Measurements from ENCODE around the gene KCNT1.

KCNT1 gene

DNA sequence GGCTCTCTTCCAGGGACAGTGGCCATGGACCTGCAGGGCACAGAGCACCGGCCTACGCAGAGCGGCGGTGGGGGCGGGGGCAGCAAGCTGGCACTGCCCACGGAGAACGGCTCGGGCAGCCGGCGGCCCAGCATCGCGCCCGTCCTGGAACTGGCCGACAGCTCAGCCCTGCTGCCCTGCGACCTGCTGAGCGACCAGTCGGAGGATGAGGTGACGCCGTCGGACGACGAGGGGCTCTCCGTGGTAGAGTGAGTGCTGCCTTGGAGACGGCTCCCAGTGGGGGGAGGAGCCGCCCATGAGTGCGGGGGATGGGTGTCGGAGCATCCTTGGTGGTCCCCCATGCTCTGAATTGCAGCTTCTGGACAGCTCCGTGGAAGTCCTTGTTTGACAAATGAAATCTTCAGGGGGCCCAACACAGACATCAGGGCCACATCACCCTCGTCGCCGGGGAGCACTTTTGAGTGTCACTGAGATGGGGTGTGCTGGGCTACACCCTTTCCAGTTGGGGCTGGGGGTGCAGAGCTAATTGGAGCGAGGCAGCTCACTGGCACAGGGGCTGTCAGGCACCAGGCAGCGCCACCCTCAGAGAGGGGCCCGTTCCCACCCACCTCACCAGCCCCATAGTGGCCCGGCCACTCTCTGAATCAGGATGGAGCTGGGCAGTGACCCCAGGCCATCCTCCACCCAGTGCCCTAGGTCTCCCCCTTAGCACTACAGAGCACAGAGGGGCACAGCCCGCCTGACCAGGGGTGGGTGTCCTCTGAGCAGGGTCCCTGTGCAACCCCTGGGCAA, 70.9 kb downstream of the KCNT1 start:
- no peak for DNase-seq (ENCODE audit: low read depth)
- TF ChIP-seq, protein P1, sequence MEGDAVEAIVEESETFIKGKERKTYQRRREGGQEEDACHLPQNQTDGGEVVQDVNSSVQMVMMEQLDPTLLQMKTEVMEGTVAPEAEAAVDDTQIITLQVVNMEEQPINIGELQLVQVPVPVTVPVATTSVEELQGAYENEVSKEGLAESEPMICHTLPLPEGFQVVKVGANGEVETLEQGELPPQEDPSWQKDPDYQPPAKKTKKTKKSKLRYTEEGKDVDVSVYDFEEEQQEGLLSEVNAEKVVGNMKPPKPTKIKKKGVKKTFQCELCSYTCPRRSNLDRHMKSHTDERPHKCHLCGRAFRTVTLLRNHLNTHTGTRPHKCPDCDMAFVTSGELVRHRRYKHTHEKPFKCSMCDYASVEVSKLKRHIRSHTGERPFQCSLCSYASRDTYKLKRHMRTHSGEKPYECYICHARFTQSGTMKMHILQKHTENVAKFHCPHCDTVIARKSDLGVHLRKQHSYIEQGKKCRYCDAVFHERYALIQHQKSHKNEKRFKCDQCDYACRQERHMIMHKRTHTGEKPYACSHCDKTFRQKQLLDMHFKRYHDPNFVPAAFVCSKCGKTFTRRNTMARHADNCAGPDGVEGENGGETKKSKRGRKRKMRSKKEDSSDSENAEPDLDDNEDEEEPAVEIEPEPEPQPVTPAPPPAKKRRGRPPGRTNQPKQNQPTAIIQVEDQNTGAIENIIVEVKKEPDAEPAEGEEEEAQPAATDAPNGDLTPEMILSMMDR (IDR thresholded peaks at IDR 0.05; ENCODE audit: low read length, missing control alignments) = no peak
- no peak overlapping the region for H3K4me3 ChIP-seq (replicated peaks; ENCODE audit: low read depth, low read length)

GRCh38 chr9:135773530-135774238, 71.7 kb downstream of the KCNT1 start:
- no peak for DNase-seq (ENCODE audit: low read depth)
- no peak overlapping the region for H3K4me3 ChIP-seq (replicated peaks; ENCODE audit: low read depth, low read length)
- TF ChIP-seq, protein P1 (IDR thresholded peaks at IDR 0.05; ENCODE audit: low read length, missing control alignments) = no peak

- DNase-seq (ENCODE audit: low read depth) = no peak
- TF ChIP-seq, protein P1 (IDR thresholded peaks at IDR 0.05; ENCODE audit: low read length, missing control alignments) = no peak
- no peak overlapping the region for H3K4me3 ChIP-seq (replicated peaks; ENCODE audit: low read depth, low read length)
Observed at GRCh38 chr9:135774239-135774747, 72.3 kb downstream of the KCNT1 start.

- no peak for DNase-seq (ENCODE audit: low read depth)
- H3K4me3 ChIP-seq (replicated peaks; ENCODE audit: low read depth, low read length) = no peak overlapping the region
- TF ChIP-seq, protein P1 (IDR thresholded peaks at IDR 0.05; ENCODE audit: low read length, missing control alignments) = no peak
Observed at GRCh38 chr9:135774794-135775525, 73.0 kb downstream of the KCNT1 start.

- DNase-seq (ENCODE audit: low read depth) = no peak
- TF ChIP-seq, protein P1 (IDR thresholded peaks at IDR 0.05; ENCODE audit: low read length, missing control alignments) = no peak
Observed at GRCh38 chr9:135775911-135776310, 73.9 kb downstream of the KCNT1 start.

DNA sequence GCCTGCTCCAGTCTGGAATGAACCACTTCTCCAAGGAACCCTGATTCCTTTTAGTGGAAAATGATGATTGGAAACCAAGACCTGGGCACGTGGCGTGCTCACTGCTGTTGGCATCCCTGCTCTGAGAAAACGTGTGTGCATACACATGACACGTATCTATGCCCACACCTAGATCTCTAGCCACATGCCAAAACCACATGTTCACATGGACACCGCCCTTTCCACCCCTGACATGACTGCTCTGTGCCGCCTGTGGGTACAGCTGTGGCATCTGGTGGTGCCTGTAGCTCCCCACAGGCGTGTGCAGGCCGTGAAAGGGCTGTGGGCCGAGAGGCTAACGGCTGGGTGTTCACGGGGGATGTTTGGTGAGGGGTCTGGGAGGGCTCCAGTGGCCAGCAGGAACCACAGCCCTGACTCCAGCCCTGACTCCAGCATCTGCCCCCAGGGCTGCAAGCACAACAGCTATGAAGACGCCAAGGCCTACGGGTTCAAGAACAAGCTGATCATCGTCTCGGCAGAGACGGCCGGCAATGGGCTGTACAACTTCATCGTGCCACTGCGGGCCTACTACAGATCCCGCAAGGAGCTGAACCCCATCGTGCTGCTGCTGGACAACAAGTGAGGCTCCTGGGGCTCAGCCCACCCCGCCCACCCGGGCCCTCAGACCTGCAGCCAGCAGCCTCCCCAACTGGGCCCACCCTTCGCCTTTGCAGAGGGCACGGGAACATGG, 75.1 kb downstream of the KCNT1 start:
- TF ChIP-seq, protein P1 (IDR thresholded peaks at IDR 0.05; ENCODE audit: low read length, missing control alignments) = no peak
- no peak overlapping the region for H3K4me3 ChIP-seq (replicated peaks; ENCODE audit: low read depth, low read length)
- DNase-seq (ENCODE audit: low read depth) = no peak

More at GRCh38 chr9:135775911-135776310, 73.9 kb downstream of the KCNT1 start:
- H3K4me3 ChIP-seq (replicated peaks; ENCODE audit: low read depth, low read length) = no peak overlapping the region
